ENCODE results near the gene AKR7A3.
"Not testable (repeated sequence)": the region's sequence is repeated elsewhere in the genome, so short reads cannot be mapped to it uniquely, and the experiment has no call there.

GRCh38 chr1:19288324-19289241 lies at the start of gene AKR7A3:
- TF ChIP-seq, protein P1, sequence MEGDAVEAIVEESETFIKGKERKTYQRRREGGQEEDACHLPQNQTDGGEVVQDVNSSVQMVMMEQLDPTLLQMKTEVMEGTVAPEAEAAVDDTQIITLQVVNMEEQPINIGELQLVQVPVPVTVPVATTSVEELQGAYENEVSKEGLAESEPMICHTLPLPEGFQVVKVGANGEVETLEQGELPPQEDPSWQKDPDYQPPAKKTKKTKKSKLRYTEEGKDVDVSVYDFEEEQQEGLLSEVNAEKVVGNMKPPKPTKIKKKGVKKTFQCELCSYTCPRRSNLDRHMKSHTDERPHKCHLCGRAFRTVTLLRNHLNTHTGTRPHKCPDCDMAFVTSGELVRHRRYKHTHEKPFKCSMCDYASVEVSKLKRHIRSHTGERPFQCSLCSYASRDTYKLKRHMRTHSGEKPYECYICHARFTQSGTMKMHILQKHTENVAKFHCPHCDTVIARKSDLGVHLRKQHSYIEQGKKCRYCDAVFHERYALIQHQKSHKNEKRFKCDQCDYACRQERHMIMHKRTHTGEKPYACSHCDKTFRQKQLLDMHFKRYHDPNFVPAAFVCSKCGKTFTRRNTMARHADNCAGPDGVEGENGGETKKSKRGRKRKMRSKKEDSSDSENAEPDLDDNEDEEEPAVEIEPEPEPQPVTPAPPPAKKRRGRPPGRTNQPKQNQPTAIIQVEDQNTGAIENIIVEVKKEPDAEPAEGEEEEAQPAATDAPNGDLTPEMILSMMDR (IDR thresholded peaks at IDR 0.05; ENCODE audit: low read depth, low read length, missing input control), result not testable (repeated sequence)
- TF ChIP-seq, protein P2, sequence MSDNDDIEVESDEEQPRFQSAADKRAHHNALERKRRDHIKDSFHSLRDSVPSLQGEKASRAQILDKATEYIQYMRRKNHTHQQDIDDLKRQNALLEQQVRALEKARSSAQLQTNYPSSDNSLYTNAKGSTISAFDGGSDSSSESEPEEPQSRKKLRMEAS (IDR thresholded peaks at IDR 0.05), result not testable (repeated sequence)

Data from liver (tissue), 2 donors.